SK-N-SH treated with all-trans-retinoic acid at 6 μM for 48 hours (cell line): ENCODE data around the gene METTL13.

ENCODE experiments used
- CREB5 ChIP-seq: fragments of 250-450 bp; sonication (Bioruptor Pico); IDR thresholded peaks from 2 replicates; pipeline ENCODE4 v1.5.1; 2020; ENCODE audit warnings: low read depth, mild to moderate bottlenecking, moderate library complexity
- ZC3H10 ChIP-seq: fragments of 250-450 bp; sonication (Bioruptor Pico); IDR thresholded peaks from 2 replicates; pipeline ENCODE4 v1.5.1; 2021; ENCODE audit warnings: mild to moderate bottlenecking, moderate library complexity
- ZFP3 ChIP-seq: fragments of 250-450 bp; sonication (Bioruptor Pico); IDR thresholded peaks from 2 replicates; pipeline ENCODE4 v1.5.0; 2020; ENCODE audit warnings: mild to moderate bottlenecking, moderate library complexity

GRCh38 chr1:171792656-171793369 is 11.4 kb downstream of the METTL13 start:
- TF ChIP-seq CREB5 (CRISPR knock-in tag) (no peak), ZC3H10 (CRISPR knock-in tag) (no peak), ZFP3 (no peak)
